NCI-H82 (cell line): ENCODE measurements around the gene GALNT18.

ENCODE experiments used
- DNase-seq: peaks from one replicate; lab custom pipeline; 2025; lab: John Stamatoyannopoulos, UW

Gene GALNT18

DNA sequence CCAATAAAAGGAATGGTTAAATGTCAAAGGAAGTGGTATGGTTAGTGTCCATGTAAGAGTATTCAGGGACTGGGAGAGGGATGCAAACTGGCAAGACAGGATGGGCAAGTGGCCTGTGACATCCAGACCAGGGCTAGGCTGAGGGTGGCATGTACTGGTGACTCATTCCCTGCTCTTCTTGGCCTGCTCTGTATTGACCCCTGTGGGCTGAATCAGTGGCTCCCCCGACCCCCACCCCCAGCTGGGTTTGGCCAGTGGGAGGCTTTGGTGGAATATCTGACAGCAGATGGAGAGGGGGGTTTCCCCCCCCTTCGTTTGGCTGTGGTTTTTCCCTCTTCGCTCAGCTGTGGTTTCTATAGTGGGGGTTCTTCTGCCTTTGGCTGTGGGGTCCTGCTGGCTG is 356.5 kb downstream of the GALNT18 start:
- peak; percentile 3 for DNase-seq

DNA sequence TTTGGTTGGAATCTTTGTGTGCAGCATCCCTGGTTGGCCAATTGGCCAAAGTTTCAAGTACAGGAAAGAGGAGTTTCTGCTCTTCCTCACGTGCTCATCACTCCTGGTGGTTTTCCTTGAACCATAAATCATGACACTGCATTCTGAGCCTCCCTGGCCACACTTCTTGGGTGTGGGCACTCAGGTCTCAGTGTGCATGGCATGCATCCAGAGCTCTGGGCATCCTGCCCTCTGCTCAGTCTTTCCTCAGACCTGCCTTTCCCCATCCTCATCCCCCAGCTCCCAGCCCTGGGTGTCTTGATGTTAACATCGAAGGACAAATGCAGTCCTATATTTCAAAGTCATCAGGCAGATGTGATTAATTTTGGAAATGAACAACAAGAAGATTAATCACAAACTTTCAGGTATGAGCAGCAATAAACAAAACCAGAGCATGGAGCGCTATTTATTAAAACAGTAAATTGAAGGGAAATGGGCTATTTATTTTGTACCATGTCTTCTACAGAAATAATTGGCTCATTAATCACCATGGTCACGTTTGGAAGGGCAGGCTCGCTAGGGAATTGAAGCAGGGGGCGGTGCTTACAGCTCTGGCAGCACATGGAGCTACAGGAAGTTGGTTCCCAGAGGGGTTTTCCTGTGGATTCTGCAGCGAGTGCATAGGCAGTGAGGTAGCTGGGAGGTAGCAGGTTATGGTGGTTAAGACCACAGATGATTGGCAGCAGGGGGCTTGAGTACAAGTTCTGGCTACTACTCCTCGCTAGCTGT is 358.4 kb downstream of the GALNT18 start:
- DNase-seq, result peak; percentile 21

DNA sequence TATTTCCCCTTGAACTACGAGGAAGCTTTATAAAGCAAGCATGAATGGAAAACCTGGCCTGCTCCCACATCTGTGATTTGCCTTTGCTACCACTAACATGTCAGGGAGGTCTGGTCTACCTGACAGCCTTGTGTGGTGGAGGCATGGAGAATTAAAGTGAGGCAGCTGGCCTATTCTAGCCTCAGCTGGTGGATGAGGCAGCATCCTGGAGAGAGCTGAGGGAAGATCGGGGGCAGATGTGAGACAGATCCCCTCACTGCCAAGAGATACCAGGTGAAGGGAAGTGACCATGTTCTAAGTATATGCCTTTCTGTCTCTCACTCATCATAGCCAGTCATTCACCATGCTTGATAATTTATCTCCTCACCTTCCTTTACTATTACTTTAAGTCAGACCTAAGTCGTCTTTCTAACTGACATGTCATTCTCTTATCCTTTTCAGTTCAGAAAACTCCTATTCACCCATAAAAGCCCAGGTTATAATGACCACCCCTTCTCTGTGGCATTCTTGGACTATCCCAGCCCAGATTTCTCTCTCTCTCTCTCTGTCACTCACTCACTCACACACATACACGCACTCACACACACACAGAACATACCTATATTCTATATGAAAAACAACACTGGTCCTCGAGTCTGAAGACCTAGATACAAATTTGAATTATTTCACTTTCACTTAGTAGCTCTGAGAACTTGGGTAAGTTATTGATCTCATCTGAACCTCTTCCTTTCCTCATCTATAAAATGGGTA is 359.5 kb downstream of the GALNT18 start:
- DNase-seq, result no peak

DNA sequence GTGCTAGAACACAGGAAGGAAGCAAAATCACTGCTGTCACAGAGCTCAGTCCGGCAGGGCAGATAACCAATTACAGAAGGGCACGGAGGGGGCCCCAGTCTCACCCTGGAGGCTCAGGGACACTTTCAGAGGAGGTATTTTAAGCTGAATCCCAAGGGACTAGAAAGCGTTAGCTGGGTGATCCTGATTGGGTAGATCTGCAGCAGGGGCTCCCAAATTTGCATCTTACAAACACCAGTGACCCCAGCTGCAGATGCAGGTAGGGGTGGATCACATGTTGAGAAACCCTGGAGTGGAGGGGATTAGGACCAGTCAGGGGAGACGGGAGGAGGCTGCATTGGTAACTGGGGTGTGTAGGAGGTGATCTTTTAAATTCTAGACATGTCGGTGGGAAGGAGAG is 360.2 kb downstream of the GALNT18 start:
- peak; percentile 71 for DNase-seq

DNA sequence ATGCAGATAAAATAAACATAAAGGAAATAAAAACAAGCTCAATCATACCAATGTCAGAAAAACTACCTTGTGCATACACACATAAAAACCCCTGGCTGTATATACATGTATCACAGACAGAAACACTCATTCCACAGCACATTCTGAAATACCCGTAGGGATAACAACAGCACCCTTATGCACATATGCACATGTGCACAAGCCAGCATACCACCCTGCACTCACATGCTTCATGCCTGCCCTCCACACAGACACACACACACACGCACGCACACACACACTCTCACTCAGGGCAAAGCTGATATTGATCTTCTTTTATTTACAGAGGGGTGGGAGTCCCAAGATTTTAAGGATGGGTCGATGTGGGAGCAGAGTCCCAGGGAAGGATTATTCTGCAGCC is 360.9 kb downstream of the GALNT18 start:
- DNase-seq, result no peak

DNA sequence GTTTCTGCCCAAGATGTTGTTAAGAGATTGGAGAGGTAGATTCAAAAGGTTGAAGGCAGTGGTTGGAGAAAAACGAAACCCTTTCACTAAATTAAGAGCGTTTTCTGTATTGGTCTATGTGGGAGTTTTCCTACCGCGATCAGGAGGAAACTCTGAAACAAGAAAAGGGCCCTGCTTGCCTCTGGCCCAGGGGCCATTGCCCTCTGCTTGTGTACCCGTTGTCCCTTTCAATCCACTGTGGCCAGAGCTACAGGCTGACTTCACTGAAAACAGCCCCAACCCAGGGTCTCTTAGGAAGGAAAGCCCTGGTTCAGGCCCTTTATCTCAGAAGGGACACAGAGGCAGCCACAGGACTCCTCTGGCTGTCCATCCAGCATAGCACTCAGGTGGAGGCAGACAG is 367.8 kb downstream of the GALNT18 start:
- no peak for DNase-seq

DNA sequence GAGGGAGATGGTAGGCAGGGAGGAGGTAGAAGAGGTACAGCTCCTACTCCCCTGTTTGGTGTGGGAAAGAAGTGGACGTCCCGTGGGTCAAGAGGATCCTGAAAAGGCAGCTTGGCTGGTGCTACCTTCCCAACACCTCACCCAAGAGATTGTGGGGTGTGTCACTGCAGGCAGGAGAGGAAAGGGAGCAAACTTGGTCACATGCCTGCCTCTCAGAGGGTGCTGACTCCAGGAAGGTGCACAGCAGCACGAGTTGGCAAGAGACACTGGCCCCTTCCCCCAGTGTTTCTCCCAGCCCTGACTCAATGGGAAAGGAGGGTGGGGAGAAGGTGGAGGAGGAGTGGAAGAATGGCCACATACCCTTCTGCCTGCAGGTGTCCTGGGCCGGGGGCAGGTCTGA is 368.3 kb downstream of the GALNT18 start:
- DNase-seq, result no peak

DNA sequence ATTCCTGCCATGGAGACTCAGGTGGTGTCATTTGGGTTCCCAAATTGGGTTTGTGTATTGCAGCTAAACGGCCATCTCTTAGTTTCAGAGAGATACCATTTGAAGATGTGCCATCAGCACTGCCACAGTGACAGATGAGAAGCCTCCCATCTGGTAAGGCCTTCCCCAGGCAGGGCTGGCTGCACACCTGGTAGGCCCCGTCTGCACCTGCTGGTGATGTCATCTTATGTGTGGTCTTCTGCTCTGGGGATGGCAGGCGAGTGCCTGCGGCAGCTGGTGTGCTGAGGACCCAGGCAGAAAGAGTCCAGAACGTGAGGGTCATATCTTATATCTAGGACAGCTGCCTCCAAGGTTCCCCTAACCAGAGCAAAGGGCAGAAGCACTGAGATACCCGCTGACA is 369.4 kb downstream of the GALNT18 start:
- no peak for DNase-seq

DNA sequence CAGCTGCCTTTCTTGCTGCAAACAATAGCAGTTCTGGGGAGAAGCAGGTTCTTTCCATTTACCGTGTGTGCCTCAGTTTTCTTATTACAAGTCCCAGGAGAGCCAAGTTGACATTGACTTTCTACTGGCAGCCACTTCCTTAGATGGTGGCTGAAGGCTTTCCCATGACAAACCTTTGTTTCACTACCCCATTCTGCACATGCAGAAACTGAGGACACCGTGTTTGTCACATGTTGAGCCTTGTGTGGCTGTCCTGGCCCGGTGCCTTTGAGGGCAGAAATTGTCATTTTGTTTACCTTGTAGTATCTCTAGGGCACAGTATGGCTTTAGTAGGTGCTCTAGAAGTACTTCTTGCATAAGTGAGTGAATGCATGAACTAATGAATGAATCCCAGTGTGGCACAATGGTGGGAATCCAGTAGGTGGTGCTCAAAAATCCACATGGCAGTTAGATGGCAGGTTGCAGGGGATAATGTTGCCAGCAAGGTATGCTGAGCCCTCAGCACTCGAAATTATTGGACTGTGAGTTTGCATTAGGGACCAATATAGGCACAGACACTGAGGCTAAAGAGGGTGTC is 370.3 kb downstream of the GALNT18 start:
- no peak for DNase-seq

DNA sequence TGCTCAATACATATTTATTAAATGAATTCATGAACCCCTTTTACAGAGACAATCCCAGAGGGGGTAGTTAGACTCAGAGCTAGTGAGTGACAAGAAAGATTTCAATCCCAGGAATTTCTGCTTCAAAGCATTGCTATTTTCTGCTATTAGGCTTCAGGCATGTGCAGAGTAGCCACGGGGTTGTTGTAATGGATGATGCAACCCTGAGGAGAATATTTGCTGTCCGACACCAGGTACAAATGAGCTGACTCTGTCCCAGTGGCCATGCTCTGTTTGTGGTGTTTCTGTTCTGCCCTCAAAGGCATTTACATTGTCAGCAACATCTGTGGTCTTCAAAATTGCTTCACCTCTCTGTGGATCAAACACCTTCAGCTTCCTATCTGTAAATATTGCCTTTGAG is 371.3 kb downstream of the GALNT18 start:
- no peak for DNase-seq

DNA sequence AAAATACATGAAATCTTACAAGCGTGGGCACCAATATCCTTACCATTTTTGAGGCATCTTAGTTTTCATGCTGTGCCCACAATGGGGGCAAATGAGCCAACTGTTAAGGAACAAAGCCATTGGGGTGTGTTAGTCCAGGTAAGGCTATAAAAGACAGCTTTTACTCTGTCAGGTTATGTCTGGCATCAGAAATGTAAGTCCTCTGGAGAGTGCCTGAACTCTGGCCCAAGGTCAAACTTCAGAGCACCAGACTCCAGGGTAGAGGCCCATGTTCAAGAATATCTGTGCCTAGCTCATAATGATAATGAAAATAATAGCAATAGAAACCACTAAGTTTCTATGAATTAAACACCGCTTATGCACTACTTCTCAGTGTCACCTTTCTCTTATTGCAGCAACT is 374.2 kb downstream of the GALNT18 start:
- DNase-seq, result no peak

DNA sequence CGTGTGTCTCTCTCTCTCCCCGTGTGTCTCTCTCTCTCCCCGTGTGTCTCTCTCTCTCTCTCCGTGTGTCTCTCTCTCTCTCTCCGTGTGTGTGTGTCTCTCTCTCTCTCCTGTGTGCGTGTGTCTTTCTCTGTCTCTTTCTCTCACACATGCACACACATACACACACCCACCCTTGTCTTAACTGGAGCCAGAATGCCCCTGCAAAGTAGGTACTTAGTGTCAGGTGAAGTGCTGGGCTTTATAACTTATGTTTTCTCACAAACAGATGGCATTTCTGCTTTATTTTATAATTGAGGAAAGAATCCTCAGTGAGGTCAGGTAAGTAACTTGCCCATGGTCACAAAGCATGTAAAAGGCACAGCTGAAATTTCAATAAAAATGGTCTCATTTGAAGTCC is 374.7 kb downstream of the GALNT18 start:
- DNase-seq, result no peak

DNA sequence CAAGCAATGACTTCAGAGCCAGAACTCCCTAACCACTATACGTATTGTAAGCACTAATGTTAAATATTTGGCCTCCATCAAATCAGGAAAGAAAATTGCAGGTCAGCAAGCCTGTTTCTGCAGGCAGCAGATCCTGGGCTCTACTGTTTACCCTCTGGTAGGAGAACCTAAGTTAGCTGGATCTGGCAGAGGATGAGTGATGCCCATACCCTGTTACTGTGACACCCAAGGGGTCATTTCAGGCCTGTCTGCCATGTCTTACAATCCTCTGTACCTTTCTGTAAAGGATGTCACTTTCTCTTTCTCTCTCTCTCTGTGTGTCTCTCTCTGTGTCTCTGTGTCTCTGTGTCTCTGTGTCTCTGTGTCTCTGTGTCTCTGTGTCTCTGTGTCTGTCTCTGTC is 375.6 kb downstream of the GALNT18 start:
- no peak for DNase-seq

DNA sequence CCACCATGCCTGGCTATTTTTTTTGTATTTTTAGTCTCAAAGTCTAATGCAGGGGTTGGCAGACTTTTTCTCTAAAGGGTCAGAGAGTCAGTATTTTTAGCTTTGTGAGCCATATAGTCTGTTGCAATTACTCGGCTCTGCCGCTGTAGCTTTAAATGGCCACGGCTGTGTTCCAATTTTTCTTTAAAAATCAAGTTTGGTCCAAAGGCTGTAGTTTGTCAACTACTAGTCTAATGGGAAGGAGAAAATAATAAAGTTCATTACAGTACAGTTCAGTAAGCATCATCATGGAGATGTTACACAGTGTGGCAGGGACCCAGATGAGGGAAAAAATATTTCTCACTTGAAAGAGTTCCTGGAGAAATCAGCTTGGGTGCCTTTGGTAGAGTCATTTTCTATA is 376.4 kb downstream of the GALNT18 start:
- no peak for DNase-seq

DNA sequence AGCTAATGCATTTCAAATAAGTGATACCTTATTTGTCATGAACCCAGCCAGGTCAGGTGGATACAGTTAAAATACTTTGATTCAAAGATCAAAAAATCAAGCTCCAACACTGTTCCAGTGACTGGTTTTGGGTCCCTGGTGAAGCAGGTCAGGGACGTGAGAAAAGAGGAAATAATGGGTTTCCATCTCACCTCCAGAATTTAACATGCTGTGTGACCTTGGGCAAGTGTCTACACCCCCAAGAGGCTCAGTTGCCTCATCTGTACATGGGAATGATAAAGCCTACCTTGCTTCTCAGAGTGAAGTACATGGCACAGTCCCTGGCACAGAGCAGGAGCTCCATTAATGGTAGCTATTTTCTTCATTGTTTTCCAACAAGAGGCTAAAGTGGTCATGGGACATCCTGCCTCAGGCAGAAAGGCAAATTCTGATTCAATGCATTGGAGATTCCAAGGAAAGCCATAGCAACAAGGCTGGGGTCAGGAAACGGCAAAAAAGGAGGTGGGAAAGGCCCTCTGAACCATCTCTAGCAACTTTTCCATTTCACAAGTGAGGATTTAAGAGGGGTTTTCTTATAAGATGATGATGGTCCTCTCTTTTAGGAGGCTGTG is 377.2 kb downstream of the GALNT18 start:
- DNase-seq, result no peak

DNA sequence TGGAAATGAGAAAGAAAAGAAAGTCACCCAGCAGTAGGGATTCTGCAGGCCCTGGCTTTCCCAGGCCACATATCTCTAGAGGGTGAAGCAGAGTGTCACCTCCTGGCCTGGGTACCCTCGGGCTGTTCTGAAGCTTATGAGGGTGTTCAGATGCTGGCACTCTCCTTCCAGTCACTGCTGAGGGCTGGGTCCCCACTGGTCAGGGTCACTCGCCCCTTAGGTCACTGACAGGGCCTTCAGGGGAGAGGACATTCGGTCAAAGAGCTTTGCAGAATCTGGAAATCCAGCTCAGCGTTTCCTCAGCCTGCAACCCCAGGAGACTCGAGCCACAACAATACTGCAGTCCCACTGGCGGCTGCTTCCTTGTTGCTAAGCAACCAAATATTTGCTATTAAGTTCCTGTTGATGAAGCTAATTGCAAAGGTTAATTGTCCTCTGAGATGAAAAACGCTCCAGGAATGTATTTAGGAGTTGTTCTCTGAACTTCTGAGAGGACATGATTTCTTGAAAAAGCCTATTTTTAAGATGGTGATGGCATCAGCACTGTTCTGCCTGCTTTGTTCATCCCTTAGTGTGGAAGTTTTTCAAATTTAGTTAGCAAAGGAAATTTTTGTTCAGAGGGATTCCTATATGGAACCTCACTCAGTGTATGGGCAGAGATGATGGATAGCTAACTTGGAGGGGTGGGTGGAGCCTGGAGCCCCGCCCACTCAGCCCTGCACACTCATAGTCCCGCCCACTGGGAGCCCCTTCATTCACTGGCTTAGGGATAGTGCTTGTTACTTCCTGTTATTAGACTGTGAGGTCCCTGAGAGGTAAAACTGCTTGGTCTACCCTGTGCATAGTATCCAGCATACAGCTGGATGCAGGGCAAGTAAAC is 378.0 kb downstream of the GALNT18 start:
- DNase-seq, result peak; percentile 55

DNA sequence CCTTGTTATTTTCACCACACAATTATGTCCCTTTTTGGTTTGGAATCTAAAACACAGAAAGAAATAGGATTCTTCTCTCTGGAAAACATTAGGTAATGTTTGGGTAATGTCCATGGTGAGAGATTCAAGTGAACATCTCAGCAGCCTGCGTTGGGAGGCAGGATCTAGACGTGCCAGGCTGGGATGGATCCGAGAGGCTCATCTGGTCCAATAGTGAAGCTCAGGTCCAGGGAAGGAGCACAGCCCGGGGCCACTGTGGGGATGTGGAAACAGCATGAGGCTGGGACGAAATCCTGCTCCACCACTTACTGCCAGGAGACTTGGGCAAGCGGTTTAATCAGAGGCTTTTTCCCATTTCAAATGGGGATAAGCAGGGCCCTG is 378.6 kb downstream of the GALNT18 start:
- DNase-seq, result no peak

DNA sequence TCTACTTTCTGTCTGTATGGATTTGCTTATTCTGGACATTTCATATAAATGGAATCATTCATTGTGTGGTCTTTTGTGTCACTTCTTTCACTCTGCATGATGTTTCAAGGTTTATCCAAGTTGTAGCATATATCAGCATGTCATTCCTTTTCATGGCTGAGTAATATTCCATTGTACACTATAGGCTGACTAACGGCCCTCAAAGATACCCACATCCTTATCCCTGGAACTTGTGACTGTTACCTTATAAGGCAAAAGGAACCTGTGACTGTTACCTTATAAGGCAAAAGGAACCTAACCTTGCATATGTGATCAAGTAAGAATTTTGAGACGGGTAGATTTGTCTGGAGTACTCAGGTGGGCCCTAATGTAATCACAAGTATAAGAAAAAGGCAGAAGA is 380.5 kb downstream of the GALNT18 start:
- DNase-seq, result no peak

DNA sequence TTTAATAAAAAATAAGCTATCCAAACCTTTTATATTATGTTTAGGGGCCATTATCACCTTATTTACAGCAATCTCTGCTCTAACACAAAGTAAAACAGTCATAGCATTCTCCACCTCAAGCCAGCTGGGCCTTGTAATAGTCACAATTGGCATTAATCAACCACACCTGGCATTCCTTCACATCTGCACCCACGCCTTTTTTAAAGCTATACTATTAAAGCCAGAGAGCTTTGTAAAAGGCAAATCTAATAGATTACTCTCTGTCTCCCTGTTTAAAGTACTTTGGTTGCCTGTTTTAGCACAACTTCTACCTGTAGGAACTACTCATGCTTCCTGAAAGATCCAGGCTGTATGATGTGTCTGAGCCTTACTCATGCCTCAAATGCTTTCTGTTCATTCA is 381.8 kb downstream of the GALNT18 start:
- no peak for DNase-seq

DNA sequence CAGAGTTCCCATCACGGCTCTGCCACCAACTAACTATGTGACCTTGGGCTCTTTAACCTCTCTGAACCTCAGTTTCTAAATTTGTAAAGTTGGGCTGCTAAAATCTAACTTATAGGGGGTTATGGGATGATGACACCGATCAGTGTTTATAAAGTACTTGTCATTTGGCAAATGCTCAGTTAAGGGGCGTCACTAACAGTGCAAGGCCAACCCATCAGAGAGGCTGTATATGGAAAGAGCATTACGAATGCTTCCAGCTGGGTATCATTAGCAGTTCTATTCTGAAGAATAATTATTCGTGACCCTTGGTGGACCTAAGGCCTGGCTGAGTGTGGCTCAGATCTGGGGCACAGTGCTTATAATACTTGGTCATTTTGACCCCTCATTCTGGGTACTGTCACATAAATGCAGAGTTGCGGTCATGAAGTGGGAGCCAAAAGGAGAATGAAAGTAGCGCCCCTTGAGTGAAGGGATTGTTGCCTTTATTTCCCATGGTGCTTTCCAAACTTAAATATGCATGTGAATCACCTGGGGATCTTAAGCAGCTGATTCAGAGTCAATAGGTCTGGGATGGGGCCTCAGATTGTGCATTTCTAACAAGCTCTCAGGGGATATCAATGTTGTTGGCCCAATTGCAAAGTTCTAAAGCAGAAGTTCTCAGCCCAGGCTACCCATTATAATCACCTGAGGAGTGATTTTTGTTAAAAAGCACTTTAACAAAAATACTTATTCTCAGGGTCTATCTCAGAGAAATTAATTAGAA is 384.6 kb downstream of the GALNT18 start:
- DNase-seq, result no peak

DNA sequence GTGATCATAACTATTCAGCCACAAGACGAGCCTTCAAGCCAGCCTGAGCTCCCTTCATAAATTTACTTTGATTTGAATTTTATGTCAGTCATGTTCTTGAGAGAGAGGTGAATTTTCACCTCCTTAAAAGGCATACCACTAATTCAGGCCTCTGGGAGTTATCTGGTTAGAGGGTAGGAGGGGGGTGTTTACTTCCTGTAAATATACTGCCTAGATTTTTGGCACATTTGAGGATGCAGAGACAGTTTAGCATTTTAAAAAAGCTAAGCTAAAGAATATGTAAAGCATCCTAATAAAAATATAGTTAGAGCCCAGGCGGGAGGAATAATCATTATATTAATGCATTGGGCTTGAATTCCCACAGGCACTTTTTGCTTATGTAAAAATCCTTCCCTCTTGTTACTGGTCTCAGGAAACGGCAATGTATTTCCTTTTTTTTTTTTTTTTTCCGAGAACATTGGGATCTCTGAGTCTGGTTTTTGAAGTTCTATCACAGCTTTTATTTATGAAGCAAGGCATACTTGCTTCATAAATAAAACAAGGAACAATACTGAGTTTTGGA is 385.2 kb downstream of the GALNT18 start:
- no peak for DNase-seq
